AG04450 (cell line): Measurements from ENCODE around the gene SCEL. TPM values are rescaled to one million over a fixed set of nuclear protein-coding genes. Genes with fewer than 3 reads are reported as not detected.
A peak's percentile ranks its signal among the peaks of the same experiment; 100 is the strongest.

ENCODE experiments used
- CTCF ChIA-PET: fragments of 300-600, 350-600 bp; formaldehyde crosslinking; extraction: SDS; loops from one replicate; lab custom pipeline; 2022; ENCODE audit warnings: antibody characterized with exemption, inconsistent platforms; lab: Charles Lee
- POLR2A ChIA-PET: fragments of 350-600 bp; formaldehyde crosslinking; extraction: SDS; loops from one replicate; lab custom pipeline; 2021; ENCODE audit warnings: antibody characterized with exemption, inconsistent platforms; lab: Yijun Ruan, JAX
- DNase-seq: peaks from one replicate; pipeline ENCODE4 v3.0.0-alpha.2; 2011; ENCODE audit warnings: low read depth, low spot score
- H3K27ac ChIP-seq: one replicate; pipeline ENCODE4 v1.5.1; 2012; ENCODE audit warnings: low read depth, low read length, control low read depth
- H3K27me3 ChIP-seq: one replicate; pipeline ENCODE4 v1.6.0; 2012; ENCODE audit warnings: low read length; ENCODE audit not compliant: control insufficient read depth, insufficient read depth
- H3K4me3 ChIP-seq: 2 replicates; pipeline ENCODE4 v1.5.1; 2011; ENCODE audit warnings: mild to moderate bottlenecking, low read depth, low read length, control low read depth
- H3K9me3 ChIP-seq: 2 replicates; pipeline ENCODE4 v1.5.1; 2012; ENCODE audit warnings: low read length; ENCODE audit not compliant: control insufficient read depth, insufficient read depth
- CTCF ChIP-seq: IDR thresholded peaks from 2 replicates; pipeline ENCODE4 v1.5.1; 2011; ENCODE audit warnings: low read depth, low read length, control low read depth, inconsistent platforms
- polyA plus RNA-seq: library from polyadenylated mRNA; depleted of rRNA; stranded (reverse); fragments of >200 nt; gene quantifications from 2 replicates; pipeline ENCODE4 v1.2.3, GENCODE V29; 2011

Gene SCEL
- polyA plus RNA-seq, 1 experiment: not detected

GRCh38 chr13:77563111-77563510, 27.6 kb downstream of the SCEL start:
- POLR2A ChIA-PET: no interaction called here
- Histone ChIP-seq H3K9me3 (no peaks in the 10 kb centered on the region), H3K4me3 (no peak overlapping the region), H3K27me3 (no peaks in the 10 kb centered on the region), H3K27ac (no peak overlapping the region)
- no peak for TF ChIP-seq CTCF
- DNase-seq: no peak
- CTCF ChIA-PET: no interaction called here

- DNase-seq: no peak
- POLR2A ChIA-PET: no interaction called here
Observed at GRCh38 chr13:77565635-77566034, 30.1 kb downstream of the SCEL start.

GRCh38 chr13:77571956-77572355, 36.5 kb downstream of the SCEL start:
- H3K4me3 ChIP-seq: no peak overlapping the region
- DNase-seq: no peak
- H3K9me3 ChIP-seq: no peaks in the 10 kb centered on the region
- CTCF ChIA-PET: no interaction called here
- no peaks in the 10 kb centered on the region for H3K27me3 ChIP-seq
- POLR2A ChIA-PET: no interaction called here
- no peak overlapping the region for H3K27ac ChIP-seq
- no peak for TF ChIP-seq CTCF

More at GRCh38 chr13:77565635-77566034, 30.1 kb downstream of the SCEL start:
- peak; percentile 54 for TF ChIP-seq CTCF
- Histone ChIP-seq H3K27me3 (no peaks in the 10 kb centered on the region), H3K27ac (no peak overlapping the region), H3K9me3 (no peaks in the 10 kb centered on the region), H3K4me3 (no peak overlapping the region)
- CTCF ChIA-PET: interaction anchor here (0.8 kb wide), 1 partner anchor 10 kb away, joined by 5 read pairs; no protein-coding TSS in a partner anchor

GRCh38 chr13:77574096-77574495, 38.6 kb downstream of the SCEL start:
- Histone ChIP-seq H3K4me3 (no peak overlapping the region), H3K27me3 (no peaks in the 10 kb centered on the region), H3K9me3 (no peaks in the 10 kb centered on the region), H3K27ac (no peak overlapping the region)
- POLR2A ChIA-PET: no interaction called here
- no peak for TF ChIP-seq CTCF
- CTCF ChIA-PET: interaction anchor here (1.0 kb wide), 1 partner anchor 19 kb away, joined by 3 read pairs; no protein-coding TSS in a partner anchor
- no peak for DNase-seq

- Histone ChIP-seq H3K27me3 (no peaks in the 10 kb centered on the region), H3K27ac (no peak overlapping the region), H3K9me3 (no peaks in the 10 kb centered on the region), H3K4me3 (no peak overlapping the region)
- ChIA-PET POLR2A (no interaction called here), CTCF (no interaction called here)
- DNase-seq: no peak
- TF ChIP-seq CTCF: no peak
Observed at GRCh38 chr13:77579959-77580358, 44.5 kb downstream of the SCEL start.
